Subcutaneous abdominal adipose tissue (tissue), 5 donors: ENCODE measurements around the gene USF2.

Source experiments
- H3K27ac ChIP-seq: one replicate; pipeline ENCODE4 v1.7.0; 2013; ENCODE audit warnings: low read depth, mild to moderate bottlenecking, inconsistent platforms, low read length, moderate library complexity
- H3K27me3 ChIP-seq, 5 donors: one replicate each; pipeline ENCODE4 v1.7.0; 2013; ENCODE audit warnings: low read length in 5 of 5, inconsistent platforms in 1 of 5; ENCODE audit not compliant: control insufficient read depth in 5 of 5, insufficient read depth in 4 of 5
- H3K36me3 ChIP-seq, 5 donors: one replicate each; pipeline ENCODE4 v1.7.0; 2013; ENCODE audit warnings: low read length in 5 of 5; ENCODE audit not compliant: control insufficient read depth in 5 of 5, insufficient read depth in 5 of 5
- H3K4me1 ChIP-seq, 5 donors: one replicate each; pipeline ENCODE4 v1.7.0; 2013; ENCODE audit warnings: low read length in 5 of 5, mild to moderate bottlenecking in 3 of 5, moderate library complexity in 1 of 5; ENCODE audit not compliant: control insufficient read depth in 5 of 5, insufficient read depth in 5 of 5
- H3K4me3 ChIP-seq, 5 donors: one replicate each; pipeline ENCODE4 v1.7.0; 2013; ENCODE audit warnings: low read length in 5 of 5, low read depth in 1 of 5
- H3K9ac ChIP-seq, 5 donors: one replicate each; pipeline ENCODE4 v1.7.0; 2013; ENCODE audit warnings: low read length in 5 of 5, mild to moderate bottlenecking in 4 of 5, moderate library complexity in 3 of 5
- H3K9me3 ChIP-seq, 5 donors: one replicate each; pipeline ENCODE4 v1.7.0; 2013; ENCODE audit warnings: low read length in 5 of 5; ENCODE audit not compliant: control insufficient read depth in 5 of 5
- donor health status: healthy.
- donor health status: healthy.
- donor health status: healthy.
- donor health status: healthy.
- donor health status: healthy.

The USF2 gene

DNA sequence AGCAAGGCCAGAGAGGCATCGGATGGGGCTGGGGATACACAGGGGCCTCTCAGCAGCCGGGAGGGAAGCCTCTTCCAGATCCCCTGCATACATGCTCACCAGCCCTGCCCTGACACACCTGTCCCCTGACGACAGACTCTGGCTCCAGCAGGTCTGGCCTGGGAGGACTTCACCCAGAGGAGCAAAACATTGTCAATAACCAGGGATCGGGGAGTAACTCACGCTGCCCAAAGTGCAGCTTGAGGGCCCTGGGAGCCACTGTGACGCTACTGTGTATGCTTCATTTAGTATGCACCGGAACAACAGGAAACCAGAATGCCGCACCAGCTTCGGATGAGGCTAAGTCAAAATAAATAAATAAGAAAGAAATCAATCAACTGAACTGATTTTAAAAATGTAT lies 47.8 kb downstream of the USF2 start:
- no peak overlapping the region for H3K4me3 ChIP-seq
- no peak overlapping the region for H3K9ac ChIP-seq
- H3K36me3 ChIP-seq: no peaks in the 10 kb centered on the region
- no peak overlapping the region for H3K27ac ChIP-seq
- peaks cover 5 to 29% (median 7%) of the 10 kb centered on the region in 5 donors for H3K4me1 ChIP-seq
- H3K9me3 ChIP-seq: no peaks in the 10 kb centered on the region
- H3K27me3 ChIP-seq: peaks cover 0 to 18% (median 4%) of the 10 kb centered on the region in 5 donors

- H3K27ac ChIP-seq: no peak overlapping the region
- no peak overlapping the region for H3K9ac ChIP-seq
- H3K27me3 ChIP-seq: peaks cover 0 to 18% (median 4%) of the 10 kb centered on the region in 5 donors
- H3K36me3 ChIP-seq: no peaks in the 10 kb centered on the region
- H3K4me3 ChIP-seq: no peak overlapping the region
- peaks cover 5 to 29% (median 7%) of the 10 kb centered on the region in 5 donors for H3K4me1 ChIP-seq
- H3K9me3 ChIP-seq: peaks cover 0 to 5% (median 3%) of the 10 kb centered on the region in 5 donors
Observed at GRCh38 chr19:35317464-35318043, 48.8 kb downstream of the USF2 start.

DNA sequence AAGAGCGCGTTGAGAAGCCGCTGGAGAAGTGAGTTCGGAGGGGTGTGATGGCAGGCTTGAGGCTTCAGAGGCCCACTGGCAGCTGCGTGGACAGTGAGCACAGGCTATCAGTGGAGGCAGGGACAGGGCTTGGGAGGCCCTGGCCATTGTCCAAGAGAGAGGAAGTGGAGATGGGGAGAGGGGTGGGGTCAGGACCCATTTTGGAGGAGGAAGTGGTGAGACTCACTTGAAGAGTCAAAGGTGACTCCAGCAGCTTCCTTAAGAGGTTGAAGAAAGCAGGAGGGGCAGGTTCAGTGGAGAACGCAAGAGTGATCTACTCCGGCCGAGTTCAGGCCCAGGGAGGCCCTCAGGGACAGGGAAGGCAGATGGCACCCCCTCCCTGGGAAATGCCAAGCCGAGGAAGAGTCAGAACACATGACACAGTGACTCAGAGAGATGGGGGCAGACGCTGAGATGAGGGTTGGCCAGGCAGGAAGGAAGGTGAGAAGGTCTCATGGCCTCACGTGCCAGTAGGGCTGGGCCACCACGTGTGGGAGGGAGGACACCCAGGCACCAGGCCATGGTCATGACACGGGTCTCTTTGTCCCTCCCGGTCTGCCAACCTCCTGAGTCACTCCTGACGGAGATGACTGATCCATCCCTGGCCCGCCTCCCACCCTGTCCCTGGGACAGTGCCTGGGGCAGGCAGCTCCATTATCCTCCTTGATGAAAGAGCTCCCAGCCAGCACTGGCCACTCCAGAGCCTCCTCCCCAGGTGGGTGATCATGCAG lies 50.1 kb downstream of the USF2 start:
- no peak overlapping the region for H3K27ac ChIP-seq

DNA sequence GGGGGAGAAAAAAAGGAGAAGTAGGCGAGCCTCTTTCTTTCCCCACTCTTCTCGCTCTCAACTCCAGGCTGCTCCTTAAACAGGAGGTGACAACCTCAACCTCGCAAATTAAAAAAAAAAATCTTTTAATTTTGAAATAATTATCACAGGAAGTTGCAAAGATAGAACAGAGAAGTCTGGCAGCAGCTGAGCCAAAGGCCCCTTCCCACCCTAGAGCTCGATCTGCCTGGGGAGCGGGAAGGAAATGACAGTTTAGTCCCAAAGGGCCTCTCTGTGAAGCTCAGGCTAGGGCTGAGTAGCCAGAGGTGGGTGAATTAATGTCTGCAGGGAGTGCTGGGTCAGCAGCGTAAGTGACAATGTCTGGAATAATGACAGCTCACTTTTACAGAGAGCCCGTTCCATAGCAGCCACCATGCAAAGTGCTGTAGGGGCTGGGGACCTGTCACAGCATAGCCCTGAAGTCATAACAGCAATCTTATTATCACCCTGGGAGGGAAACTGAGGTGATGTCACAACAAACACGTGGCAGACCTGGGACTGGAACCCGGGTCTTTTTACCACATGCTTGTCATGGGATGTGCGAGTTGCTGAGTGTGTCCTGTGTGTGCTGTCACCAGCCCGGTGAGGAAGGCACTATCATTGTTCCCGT lies 51.4 kb downstream of the USF2 start:
- H3K27me3 ChIP-seq: peaks cover 0 to 11% (median 3%) of the 10 kb centered on the region in 5 donors
- H3K36me3 ChIP-seq: no peaks in the 10 kb centered on the region
- H3K27ac ChIP-seq: no peak overlapping the region
- peak overlapping the region in 1 of 5 donors; percentile 6 for H3K4me3 ChIP-seq
- peaks cover 0 to 5% (median 3%) of the 10 kb centered on the region in 5 donors for H3K9me3 ChIP-seq
- H3K9ac ChIP-seq: no peak overlapping the region
- peaks cover 5 to 29% (median 7%) of the 10 kb centered on the region in 5 donors for H3K4me1 ChIP-seq

More for the DNA sequence above, 50.1 kb downstream of the USF2 start:
- Histone ChIP-seq H3K9ac (no peak overlapping the region), H3K4me1 (peaks cover 5 to 29% (median 7%) of the 10 kb centered on the region in 5 donors), H3K36me3 (no peaks in the 10 kb centered on the region), H3K9me3 (peaks cover 0 to 5% (median 3%) of the 10 kb centered on the region in 5 donors), H3K4me3 (no peak overlapping the region), H3K27me3 (peaks cover 0 to 14% (median 3%) of the 10 kb centered on the region in 5 donors)

DNA sequence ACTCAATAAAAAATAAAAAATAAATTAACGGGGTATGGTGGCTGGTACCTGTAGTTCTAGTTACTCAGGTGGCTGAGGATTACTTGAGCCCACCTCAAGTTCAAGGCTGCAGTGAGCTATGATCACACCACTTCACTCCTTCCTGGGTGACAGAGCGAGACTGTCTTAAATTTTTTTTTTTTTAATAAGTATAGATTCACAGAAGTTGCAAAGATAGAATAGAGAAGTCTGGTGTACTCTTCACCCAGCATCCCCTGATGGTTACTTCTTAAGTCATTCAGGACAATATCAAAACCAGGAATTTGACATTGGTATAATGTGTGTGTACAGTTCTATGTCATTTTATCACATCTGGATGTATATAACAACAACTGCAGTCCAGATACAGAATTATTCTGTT lies 52.5 kb downstream of the USF2 start:
- H3K27me3 ChIP-seq: peaks cover 0 to 11% (median 0%) of the 10 kb centered on the region in 5 donors
- H3K27ac ChIP-seq: no peak overlapping the region
- H3K9ac ChIP-seq: no peak overlapping the region
- peaks cover 5 to 29% (median 7%) of the 10 kb centered on the region in 5 donors for H3K4me1 ChIP-seq
- H3K36me3 ChIP-seq: no peaks in the 10 kb centered on the region
- no peak overlapping the region for H3K4me3 ChIP-seq
- peaks cover 0 to 5% (median 3%) of the 10 kb centered on the region in 5 donors for H3K9me3 ChIP-seq

GRCh38 chr19:35322014-35322413 lies 53.3 kb downstream of the USF2 start:
- H3K4me1 ChIP-seq: peaks cover 5 to 29% (median 7%) of the 10 kb centered on the region in 5 donors
- H3K36me3 ChIP-seq: no peaks in the 10 kb centered on the region

GRCh38 chr19:35327642-35328041 lies 58.9 kb downstream of the USF2 start:
- Histone ChIP-seq H3K9me3 (no peaks in the 10 kb centered on the region), H3K36me3 (no peaks in the 10 kb centered on the region)

More at GRCh38 chr19:35322014-35322413, 53.3 kb downstream of the USF2 start:
- Histone ChIP-seq H3K27me3 (peaks cover 0 to 11% (median 1%) of the 10 kb centered on the region in 5 donors), H3K9ac (no peak overlapping the region), H3K4me3 (no peak overlapping the region), H3K9me3 (peaks cover 0 to 5% (median 3%) of the 10 kb centered on the region in 5 donors), H3K27ac (no peak overlapping the region)

DNA sequence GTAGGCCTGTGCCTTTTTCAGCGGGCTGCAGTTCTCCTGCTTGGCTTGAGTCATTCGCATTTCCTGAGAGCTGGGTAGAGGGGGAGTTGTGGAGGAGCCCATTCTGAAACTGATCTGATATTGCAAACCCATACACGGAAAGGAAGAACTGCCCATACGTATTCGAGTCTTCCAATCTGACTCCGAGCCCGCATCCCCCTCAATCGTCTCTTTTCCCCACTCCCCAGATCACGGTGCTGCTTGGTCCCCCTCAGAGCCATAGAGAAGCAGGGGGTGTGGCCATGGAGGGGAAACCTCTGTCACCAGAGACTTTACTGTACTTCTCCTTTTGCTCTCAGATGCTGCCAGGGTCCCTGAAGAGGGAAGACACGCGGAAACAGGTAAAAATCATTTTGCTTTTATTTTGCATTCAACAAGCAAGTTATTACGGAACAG lies 60.1 kb downstream of the USF2 start, which contains the start of gene CD22:
Gene CD22 (plus strand): TSS at position 337 of the 435 bp plus-strand sequence. CDS start 2,854 bp downstream, outside the sequence.
- Histone ChIP-seq H3K27me3 (peaks cover 3 to 21% (median 14%) of the 10 kb centered on the region in 5 donors), H3K4me1 (peaks cover 0 to 4% (median 0%) of the 10 kb centered on the region in 5 donors)

More at GRCh38 chr19:35327642-35328041, 58.9 kb downstream of the USF2 start:
- Histone ChIP-seq H3K27me3 (peaks cover 3 to 12% (median 6%) of the 10 kb centered on the region in 5 donors), H3K4me3 (no peak overlapping the region), H3K9ac (no peak overlapping the region), H3K27ac (no peak overlapping the region), H3K4me1 (peaks cover 0 to 4% (median 0%) of the 10 kb centered on the region in 5 donors)

DNA sequence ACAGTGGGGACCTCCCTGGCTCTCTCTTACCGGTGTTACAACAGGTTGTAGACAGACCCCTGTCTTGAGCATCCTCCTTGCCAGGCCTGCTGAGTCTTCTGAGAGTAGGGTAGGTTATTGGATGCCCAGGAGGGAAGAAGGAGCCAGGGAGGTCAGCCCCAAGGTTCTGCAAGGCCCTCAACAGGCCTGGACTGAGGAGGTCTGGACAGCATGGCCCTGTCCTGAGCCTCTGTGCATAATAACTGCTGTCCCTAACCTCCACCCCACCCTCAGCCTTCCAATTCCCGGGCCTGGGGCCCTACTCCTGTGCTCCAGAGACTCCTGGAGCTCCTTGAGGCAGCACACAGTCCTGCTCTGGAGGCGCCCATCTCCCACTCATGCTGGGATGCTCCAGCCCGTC lies 60.6 kb downstream of the USF2 start:
- Histone ChIP-seq H3K27ac (no peak overlapping the region), H3K36me3 (no peaks in the 10 kb centered on the region), H3K9me3 (no peaks in the 10 kb centered on the region), H3K4me3 (no peak overlapping the region), H3K27me3 (peaks cover 4 to 22% (median 15%) of the 10 kb centered on the region in 5 donors), H3K4me1 (peaks cover 0 to 4% (median 0%) of the 10 kb centered on the region in 5 donors), H3K9ac (no peak overlapping the region)

More for the DNA sequence above, 60.1 kb downstream of the USF2 start, which contains the start of gene CD22:
- no peak within 1 kb of the TSS for H3K4me3 ChIP-seq
- no peaks in the 10 kb centered on the region for H3K36me3 ChIP-seq
- no peak within 1 kb of the TSS for H3K9ac ChIP-seq
- no peak within 1 kb of the TSS for H3K27ac ChIP-seq
- H3K9me3 ChIP-seq: no peaks in the 10 kb centered on the region
